ENCODE results near the gene IFT81. TPM values are rescaled to one million over a fixed set of nuclear protein-coding genes. Genes with fewer than 3 reads are reported as not detected.
A peak's percentile ranks its signal among the peaks of the same experiment; 100 is the strongest.
"Not testable (repeated sequence)": the region's sequence is repeated elsewhere in the genome, so short reads cannot be mapped to it uniquely, and the experiment has no call there.

Gene IFT81
- total RNA-seq, 4 donors from 2014 or later, result 4.0 to 14.8 (median 5.3) TPM

- no peak for DNase-seq (ENCODE audit: low spot score)
- no peak for TF ChIP-seq CTCF (IDR thresholded peaks at IDR 0.05)
- ATAC-seq (ENCODE audit: low FRiP score), result no peak
These were observed 128.6 kb downstream of the IFT81 start for GRCh38 chr12:110252716-110253115.

- ATAC-seq (ENCODE audit: low FRiP score) (peak; percentile 47), DNase-seq (ENCODE audit: low spot score) (no peak)
- TF ChIP-seq CTCF (IDR thresholded peaks at IDR 0.05), result no peak
These were observed 129.0 kb downstream of the IFT81 start for GRCh38 chr12:110253176-110253575.

- ATAC-seq (ENCODE audit: low FRiP score) (no peak), DNase-seq (ENCODE audit: low spot score) (no peak)
- no peak for TF ChIP-seq CTCF (IDR thresholded peaks at IDR 0.05)
These were observed 130.9 kb downstream of the IFT81 start for GRCh38 chr12:110254971-110255540.

GRCh38 chr12:110255890-110256456, 131.8 kb downstream of the IFT81 start:
- ATAC-seq (ENCODE audit: low FRiP score); DNase-seq (ENCODE audit: low spot score): not testable (repeated sequence)

- ATAC-seq (ENCODE audit: low FRiP score), result peak; percentile 29
- DNase-seq (ENCODE audit: low spot score), result no peak
- no peak for TF ChIP-seq CTCF (IDR thresholded peaks at IDR 0.05)
These were observed 132.7 kb downstream of the IFT81 start for GRCh38 chr12:110256780-110257431.

GRCh38 chr12:110258466-110258865, 134.3 kb downstream of the IFT81 start:
- DNase-seq (ENCODE audit: low spot score), result no peak

More at GRCh38 chr12:110258466-110258865, 134.3 kb downstream of the IFT81 start:
- no peak for TF ChIP-seq CTCF (IDR thresholded peaks at IDR 0.05)
- no peak for ATAC-seq (ENCODE audit: low FRiP score)

Measured in omental fat pad (tissue), 4 donors.